Left ventricle myocardium inferior (tissue), 1 donor: ENCODE data around the gene A1BG. TPM values are rescaled to one million over a fixed set of nuclear protein-coding genes. Genes with fewer than 3 reads are reported as not detected.

Experiments
- DNase-seq: peaks from one replicate; pipeline ENCODE4 v3.0.0-alpha.2; 2020
- H3K27ac ChIP-seq: fragments of 200-600 bp; replicated peaks from 2 replicates; pipeline ENCODE4 v1.8.0; 2021
- H3K27me3 ChIP-seq: fragments of 200-600 bp; 2 replicates; pipeline ENCODE4 v1.8.0; 2021; ENCODE audit warnings: low read depth
- H3K36me3 ChIP-seq: fragments of 200-600 bp; 2 replicates; pipeline ENCODE4 v1.8.0; 2021
- H3K4me1 ChIP-seq: fragments of 200-600 bp; 2 replicates; pipeline ENCODE4 v1.8.0; 2021
- H3K4me3 ChIP-seq: fragments of 200-600 bp; 2 replicates; pipeline ENCODE4 v1.8.0; 2021; ENCODE audit warnings: mild to moderate bottlenecking, moderate library complexity
- H3K9me3 ChIP-seq: fragments of 200-600 bp; replicated peaks from 2 replicates; pipeline ENCODE4 v1.8.0; 2021
- intact Hi-C: fragments of 100-400 bp; cut with micrococcal nuclease; formaldehyde crosslinking; loops from one replicate; pipeline ENCODE4 v1.11.0; 2022
- total RNA-seq: library from RNA; stranded (reverse); fragmentation: NEBNext Ultra II Directional; extraction: Animal tissue kit (Norgen Biotek cat#: 25700); gene quantifications from one replicate; pipeline ENCODE4 v1.2.1, GENCODE V29; 2021
- TF ChIP-seq, protein P1 (sequence below): fragments of 200-600 bp; IDR thresholded peaks from 2 replicates; pipeline ENCODE4 v1.8.0; 2021; ENCODE audit warnings: antibody characterized with exemption, mild to moderate bottlenecking, borderline replicate concordance
- donor health status: DM: no; HTN: yes; CAD: no; lungs with severe emphysema.

Gene A1BG
- total RNA-seq, 1 donor from 2014 or later: 3.7 TPM

DNA sequence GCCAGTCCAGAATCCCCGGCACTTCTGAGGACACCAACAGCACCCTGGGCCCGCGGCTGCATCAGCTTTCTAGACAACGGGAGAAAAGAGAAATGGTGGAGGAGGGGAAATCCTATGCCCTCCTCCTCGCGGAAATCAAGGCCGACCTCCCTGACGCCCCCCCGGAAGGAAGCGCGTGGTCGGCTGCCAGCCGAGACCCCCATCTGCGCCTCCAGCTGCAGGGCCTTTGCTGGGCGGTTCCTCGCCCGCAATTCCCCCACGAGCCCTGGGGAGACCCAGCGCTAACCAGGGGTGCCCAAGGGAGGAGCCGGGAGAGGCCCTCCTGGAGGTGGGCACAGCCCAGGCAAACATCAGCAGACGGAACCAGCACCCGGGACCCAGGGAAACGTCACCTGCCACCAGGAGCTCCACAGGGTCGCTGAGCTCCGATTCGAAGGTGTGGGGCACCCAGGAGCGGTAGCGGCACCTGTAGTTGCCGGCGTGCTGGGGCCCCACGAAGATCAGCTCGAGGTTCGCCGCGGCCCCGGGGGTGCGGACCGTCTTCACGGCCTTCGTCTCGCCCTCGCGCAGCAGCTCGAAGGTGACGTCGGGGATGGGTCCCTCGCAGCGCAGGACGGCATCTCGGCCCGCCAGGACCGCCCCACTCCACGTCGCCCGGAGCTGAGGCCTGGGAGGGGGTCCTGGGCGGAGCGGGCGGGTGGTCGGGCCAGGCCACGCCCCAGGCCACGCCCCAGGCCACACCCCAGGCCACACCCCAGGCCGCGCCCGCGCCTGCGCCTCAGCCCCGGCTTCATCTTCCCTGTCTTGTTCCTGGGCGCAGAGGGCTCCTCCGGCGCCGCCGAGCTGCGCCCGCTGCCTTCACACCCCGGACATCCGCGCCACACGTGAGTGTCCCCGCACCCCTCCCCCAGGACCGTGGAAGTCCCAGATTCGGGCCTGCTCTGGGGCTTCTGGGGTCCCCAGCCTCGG lies 6.0 kb downstream of the A1BG start:
- peak overlapping the region; percentile 72 for H3K4me3 ChIP-seq
- peaks cover 80% of the 10 kb centered on the region for H3K27me3 ChIP-seq
- H3K36me3 ChIP-seq: no peaks in the 10 kb centered on the region
- H3K27ac ChIP-seq: peak overlapping the region; percentile 75
- peak; percentile 60 for DNase-seq
- TF ChIP-seq, protein P1, sequence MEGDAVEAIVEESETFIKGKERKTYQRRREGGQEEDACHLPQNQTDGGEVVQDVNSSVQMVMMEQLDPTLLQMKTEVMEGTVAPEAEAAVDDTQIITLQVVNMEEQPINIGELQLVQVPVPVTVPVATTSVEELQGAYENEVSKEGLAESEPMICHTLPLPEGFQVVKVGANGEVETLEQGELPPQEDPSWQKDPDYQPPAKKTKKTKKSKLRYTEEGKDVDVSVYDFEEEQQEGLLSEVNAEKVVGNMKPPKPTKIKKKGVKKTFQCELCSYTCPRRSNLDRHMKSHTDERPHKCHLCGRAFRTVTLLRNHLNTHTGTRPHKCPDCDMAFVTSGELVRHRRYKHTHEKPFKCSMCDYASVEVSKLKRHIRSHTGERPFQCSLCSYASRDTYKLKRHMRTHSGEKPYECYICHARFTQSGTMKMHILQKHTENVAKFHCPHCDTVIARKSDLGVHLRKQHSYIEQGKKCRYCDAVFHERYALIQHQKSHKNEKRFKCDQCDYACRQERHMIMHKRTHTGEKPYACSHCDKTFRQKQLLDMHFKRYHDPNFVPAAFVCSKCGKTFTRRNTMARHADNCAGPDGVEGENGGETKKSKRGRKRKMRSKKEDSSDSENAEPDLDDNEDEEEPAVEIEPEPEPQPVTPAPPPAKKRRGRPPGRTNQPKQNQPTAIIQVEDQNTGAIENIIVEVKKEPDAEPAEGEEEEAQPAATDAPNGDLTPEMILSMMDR: no peak
- peaks cover 36% of the 10 kb centered on the region for H3K4me1 ChIP-seq
- H3K9me3 ChIP-seq: no peaks in the 10 kb centered on the region
- intact Hi-C loops: no loop called here

DNA sequence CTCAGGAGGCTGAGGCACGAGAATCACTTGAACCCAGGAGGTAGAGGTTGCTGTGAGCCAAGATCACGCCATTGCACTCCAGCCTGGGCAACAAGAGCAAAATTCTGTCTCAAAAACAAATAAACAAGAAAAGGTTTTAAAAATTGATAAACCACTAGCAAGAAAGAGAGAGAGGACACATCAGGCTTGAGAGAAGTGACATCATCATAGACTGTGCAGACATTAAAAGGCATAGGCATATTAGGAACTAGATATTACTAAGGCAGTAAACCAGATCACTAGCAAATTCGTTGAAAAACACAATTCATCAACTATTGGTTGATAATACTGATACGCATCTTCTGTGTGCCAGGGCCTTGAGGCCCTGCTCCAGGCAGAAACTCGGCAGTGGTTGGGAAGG lies 7.7 kb downstream of the A1BG start:
- Histone ChIP-seq H3K9me3 (no peaks in the 10 kb centered on the region), H3K4me1 (peaks cover 30% of the 10 kb centered on the region), H3K4me3 (no peak overlapping the region), H3K36me3 (no peaks in the 10 kb centered on the region), H3K27ac (no peak overlapping the region), H3K27me3 (peaks cover 63% of the 10 kb centered on the region)
- intact Hi-C loops: no loop called here
- DNase-seq: no peak
- TF ChIP-seq, protein P1: no peak

DNA sequence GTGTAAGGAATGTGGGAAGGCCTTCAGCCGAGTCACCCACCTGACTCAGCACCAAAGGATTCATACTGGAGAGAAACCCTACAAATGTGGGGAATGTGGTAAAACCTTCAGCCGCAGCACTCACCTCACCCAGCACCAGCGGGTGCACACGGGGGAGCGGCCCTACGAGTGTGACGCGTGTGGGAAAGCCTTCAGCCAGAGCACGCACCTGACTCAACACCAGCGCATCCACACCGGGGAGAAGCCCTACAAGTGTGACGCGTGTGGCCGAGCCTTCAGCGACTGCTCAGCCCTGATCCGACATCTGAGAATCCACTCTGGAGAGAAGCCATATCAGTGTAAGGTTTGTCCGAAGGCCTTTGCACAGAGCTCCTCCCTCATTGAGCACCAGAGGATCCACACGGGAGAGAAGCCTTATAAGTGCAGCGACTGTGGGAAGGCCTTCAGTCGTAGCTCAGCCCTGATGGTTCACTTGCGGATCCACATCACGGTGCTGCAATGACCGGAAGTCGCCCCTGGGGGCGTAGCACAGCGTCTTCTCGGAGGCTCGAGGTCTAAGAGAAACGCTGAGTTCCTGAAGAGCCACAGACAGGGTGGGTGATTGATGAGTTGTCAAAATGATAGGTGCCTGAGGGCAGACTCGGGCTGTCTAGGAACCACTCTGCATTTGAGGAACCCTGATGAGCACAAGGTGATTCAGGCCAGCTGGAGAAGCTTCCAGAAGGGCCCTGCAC lies 14.3 kb downstream of the A1BG start:
- H3K9me3 ChIP-seq: no peaks in the 10 kb centered on the region
- H3K36me3 ChIP-seq: peaks cover 42% of the 10 kb centered on the region
- no peak overlapping the region for H3K27ac ChIP-seq
- H3K4me1 ChIP-seq: no peaks in the 10 kb centered on the region
- no peak for DNase-seq
- no peak overlapping the region for H3K4me3 ChIP-seq
- TF ChIP-seq, protein P1: no peak
- no peaks in the 10 kb centered on the region for H3K27me3 ChIP-seq
- intact Hi-C loops: no loop called here

DNA sequence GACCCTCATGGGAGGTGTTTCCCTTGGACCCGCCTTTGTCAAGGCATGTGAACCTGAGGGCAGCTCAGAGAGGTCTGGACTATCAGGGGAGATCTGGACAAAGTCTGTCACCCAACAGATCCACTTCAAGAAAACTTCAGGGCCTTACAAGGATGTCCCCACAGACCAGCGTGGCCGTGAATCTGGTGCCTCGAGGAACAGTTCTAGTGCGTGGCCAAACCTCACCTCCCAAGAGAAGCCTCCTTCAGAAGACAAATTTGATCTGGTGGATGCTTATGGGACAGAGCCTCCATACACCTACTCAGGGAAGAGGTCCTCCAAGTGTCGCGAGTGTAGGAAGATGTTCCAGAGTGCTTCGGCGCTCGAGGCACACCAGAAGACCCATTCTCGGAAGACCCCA lies 15.0 kb downstream of the A1BG start:
- DNase-seq: no peak
- TF ChIP-seq, protein P1: no peak
- no peaks in the 10 kb centered on the region for H3K9me3 ChIP-seq
- intact Hi-C loops: no loop called here
- no peak overlapping the region for H3K27ac ChIP-seq
- H3K27me3 ChIP-seq: no peaks in the 10 kb centered on the region
- no peaks in the 10 kb centered on the region for H3K4me1 ChIP-seq
- H3K4me3 ChIP-seq: no peak overlapping the region
- peaks cover 42% of the 10 kb centered on the region for H3K36me3 ChIP-seq

DNA sequence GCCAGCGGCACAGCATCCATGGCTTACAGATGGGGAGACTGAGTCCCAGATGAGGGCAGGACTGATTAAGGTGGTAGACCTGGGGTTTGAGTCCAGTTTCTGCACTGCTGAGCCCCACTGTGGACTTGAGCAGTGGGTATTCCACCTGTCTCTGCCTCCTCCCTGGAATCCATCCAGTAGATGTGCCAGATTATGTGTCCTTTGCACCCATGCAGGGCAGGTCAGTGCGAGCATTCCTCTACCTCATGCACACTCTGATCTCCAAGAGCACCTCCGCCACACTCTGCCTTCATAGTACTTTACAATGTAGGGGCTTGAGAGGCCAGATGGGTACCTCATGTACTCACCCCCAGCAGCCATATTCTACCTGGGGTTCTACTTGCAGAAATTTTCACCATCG lies 16.5 kb downstream of the A1BG start:
- no peaks in the 10 kb centered on the region for H3K9me3 ChIP-seq
- H3K27me3 ChIP-seq: no peaks in the 10 kb centered on the region
- H3K36me3 ChIP-seq: peaks cover 42% of the 10 kb centered on the region
- H3K4me1 ChIP-seq: no peaks in the 10 kb centered on the region
- intact Hi-C loops: no loop called here
- no peak overlapping the region for H3K4me3 ChIP-seq
- TF ChIP-seq, protein P1: no peak
- no peak overlapping the region for H3K27ac ChIP-seq
- DNase-seq: no peak
